ENCODE data around the gene TOGARAM1. TPM values are rescaled to one million over a fixed set of nuclear protein-coding genes. Genes with fewer than 3 reads are reported as not detected.

Gene TOGARAM1
- total RNA-seq, 6 experiments from 2014 or later, result 4.7 to 12.5 (median 6.9) TPM

DNA sequence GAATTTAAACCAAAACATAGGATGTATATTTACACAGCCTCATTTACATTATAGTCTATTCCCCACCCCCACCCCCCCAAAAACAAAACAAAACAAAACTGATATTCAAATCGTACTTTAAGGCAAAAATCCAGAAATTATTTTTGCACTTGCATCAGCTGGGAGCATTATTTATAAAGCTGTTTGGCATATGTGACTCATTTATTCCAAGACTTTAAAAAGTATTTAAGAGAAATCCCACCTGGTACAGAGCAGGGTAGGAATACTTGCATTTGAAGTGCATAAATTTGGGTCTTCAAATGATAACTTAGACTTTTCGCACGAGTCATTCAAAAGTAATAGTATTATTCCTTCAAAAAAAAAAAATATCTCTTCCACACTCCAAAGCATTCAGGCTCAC is 1.3 kb upstream of the TOGARAM1 start:
- H3K4me3 ChIP-seq, result peak overlapping the region; percentile 65 to 77 (median 75)
- TF ChIP-seq CTCF (IDR thresholded peaks at IDR 0.05) (no peak), POLR2A (IDR thresholded peaks at IDR 0.05) (no peak)
- DNase-seq (no peak), ATAC-seq (no peak)
- 1% methylated on average over 3 of the region's 3 CpGs for WGBS (ENCODE audit: insufficient coverage, low coverage, low lambda C conversion rate, missing lambda C conversion rate)
- intact Hi-C loops (cut with DNase I), result no loop called here
- H3K27ac ChIP-seq, result peak overlapping the region in 1 of 3 donors; percentile 76
- H3K4me1 ChIP-seq, result peaks cover 0 to 37% (median 16%) of the 10 kb centered on the region in 4 donors
- no peaks in the 10 kb centered on the region for H3K9me3 ChIP-seq
- no peaks in the 10 kb centered on the region for H3K36me3 ChIP-seq
- H3K27me3 ChIP-seq, result no peaks in the 10 kb centered on the region

GRCh38 chr14:44961151-44961553 is 838 bp upstream of the TOGARAM1 start:
- Histone ChIP-seq H3K36me3 (no peaks in the 10 kb centered on the region), H3K4me1 (peaks cover 0 to 40% (median 16%) of the 10 kb centered on the region in 4 donors), H3K27ac (peak overlapping the region; percentile 64 to 76 (median 75)), H3K9me3 (no peaks in the 10 kb centered on the region), H3K27me3 (no peaks in the 10 kb centered on the region), H3K4me3 (peak overlapping the region; percentile 65 to 77 (median 75))
- ATAC-seq, result peak; percentile 42 to 50 (median 44)
- no peak for TF ChIP-seq POLR2A (IDR thresholded peaks at IDR 0.05)
- no peak for TF ChIP-seq CTCF (IDR thresholded peaks at IDR 0.05)
- intact Hi-C loops (cut with DNase I), result no loop called here
- peak; percentile 59 to 66 (median 61) for DNase-seq
- under 1% methylated on average over 14 of the region's 14 CpGs for WGBS (ENCODE audit: insufficient coverage, low coverage, low lambda C conversion rate, missing lambda C conversion rate)

GRCh38 chr14:44962334-44963043 is 499 bp downstream of the TOGARAM1 start:
- 0% methylated on average over 20 of the region's 39 CpGs for WGBS (ENCODE audit: insufficient coverage, low coverage, low lambda C conversion rate, missing lambda C conversion rate)
- H3K27me3 ChIP-seq, result no peaks in the 10 kb centered on the region
- H3K4me3 ChIP-seq, result peak overlapping the region; percentile 65 to 77 (median 75)
- TF ChIP-seq POLR2A (IDR thresholded peaks at IDR 0.05), result no peak
- TF ChIP-seq CTCF (IDR thresholded peaks at IDR 0.05), result no peak
- no peaks in the 10 kb centered on the region for H3K36me3 ChIP-seq
- ATAC-seq (peak; percentile 51 to 66 (median 58)), DNase-seq (peak; percentile 49 to 68 (median 57))
- H3K4me1 ChIP-seq, result peaks cover 0 to 44% (median 20%) of the 10 kb centered on the region in 4 donors
- intact Hi-C loops (cut with DNase I), result no loop called here
- peak overlapping the region; percentile 24 to 32 (median 26) for H3K27ac ChIP-seq
- H3K9me3 ChIP-seq, result no peaks in the 10 kb centered on the region

GRCh38 chr14:44963044-44963528 is 1.1 kb downstream of the TOGARAM1 start:
- WGBS (ENCODE audit: insufficient coverage, low coverage, low lambda C conversion rate, missing lambda C conversion rate), result 10% methylated on average over 13 of the region's 13 CpGs
- Histone ChIP-seq H3K4me1 (peaks cover 0 to 45% (median 21%) of the 10 kb centered on the region in 4 donors), H3K9me3 (no peaks in the 10 kb centered on the region), H3K4me3 (peak overlapping the region; percentile 65 to 77 (median 75)), H3K36me3 (no peaks in the 10 kb centered on the region), H3K27ac (peak overlapping the region in 1 of 3 donors; percentile 26), H3K27me3 (no peaks in the 10 kb centered on the region)
- DNase-seq (no peak), ATAC-seq (no peak)
- TF ChIP-seq CTCF (IDR thresholded peaks at IDR 0.05), result no peak
- no peak for TF ChIP-seq POLR2A (IDR thresholded peaks at IDR 0.05)
- intact Hi-C loops (cut with DNase I), result no loop called here

Data from right lobe of liver (tissue), 6 donors.